Mucosa of rectum (tissue), 2 donors: ENCODE results near the gene MTRF1.
A peak's percentile ranks its signal among the peaks of the same experiment; 100 is the strongest.

Experiments used
- H3K27ac ChIP-seq, 2 donors: one replicate each; pipeline ENCODE4 v1.7.0; 2013; ENCODE audit warnings: inconsistent platforms in 2 of 2, low read depth in 2 of 2, low read length in 2 of 2
- H3K27me3 ChIP-seq, 2 donors: one replicate each; pipeline ENCODE4 v1.7.0; 2013; ENCODE audit warnings: low read length in 2 of 2; ENCODE audit not compliant: control insufficient read depth in 2 of 2, insufficient read depth in 2 of 2
- H3K36me3 ChIP-seq, 2 donors: one replicate each; pipeline ENCODE4 v1.7.0; 2013; ENCODE audit warnings: low read length in 2 of 2; ENCODE audit not compliant: control insufficient read depth in 2 of 2, insufficient read depth in 2 of 2
- H3K4me1 ChIP-seq, 2 donors: one replicate each; pipeline ENCODE4 v1.7.0; 2013; ENCODE audit warnings: low read length in 2 of 2, mild to moderate bottlenecking in 1 of 2; ENCODE audit not compliant: control insufficient read depth in 2 of 2, insufficient read depth in 2 of 2
- H3K4me3 ChIP-seq, 2 donors: one replicate each; pipeline ENCODE4 v1.7.0; 2013; ENCODE audit warnings: low read length in 2 of 2
- H3K9ac ChIP-seq, 2 donors: one replicate each; pipeline ENCODE4 v1.7.0; 2013; ENCODE audit warnings: low read length in 2 of 2, low read depth in 1 of 2, mild to moderate bottlenecking in 1 of 2
- H3K9me3 ChIP-seq, 2 donors: one replicate each; pipeline ENCODE4 v1.7.0; 2013; ENCODE audit warnings: low read length in 2 of 2; ENCODE audit not compliant: control insufficient read depth in 2 of 2
- donor health status: healthy.
- donor health status: Normal muscosa, but diverticular disease.

Gene MTRF1

DNA sequence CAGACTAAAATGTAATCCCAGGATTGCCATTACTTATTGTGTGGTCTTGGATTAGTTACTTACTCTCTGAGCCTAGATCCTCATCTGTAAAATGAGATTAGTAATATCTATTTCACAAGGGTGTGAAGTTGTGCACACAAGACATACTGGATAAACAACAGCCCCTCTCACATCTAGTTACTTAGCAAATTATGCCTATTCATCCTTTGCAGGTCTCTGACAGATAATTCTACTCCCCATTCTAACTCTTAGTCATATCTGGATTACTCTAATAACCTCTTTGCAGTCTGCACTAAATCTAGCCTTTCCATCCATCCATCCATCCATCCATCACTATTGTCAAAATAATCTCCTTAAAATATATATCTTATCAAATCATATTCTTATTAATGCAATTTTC lies 12.4 kb downstream of the MTRF1 start:
- H3K4me3 ChIP-seq: no peak overlapping the region
- peaks cover 30 to 37% of the 10 kb centered on the region in 2 donors for H3K36me3 ChIP-seq

GRCh38 chr13:41246969-41247680 lies 16.3 kb downstream of the MTRF1 start:
- peaks cover 14 to 19% of the 10 kb centered on the region in 2 donors for H3K36me3 ChIP-seq
- no peak overlapping the region for H3K4me3 ChIP-seq
- no peak overlapping the region for H3K27ac ChIP-seq
- H3K9me3 ChIP-seq: no peaks in the 10 kb centered on the region
- no peak overlapping the region for H3K9ac ChIP-seq
- H3K27me3 ChIP-seq: no peaks in the 10 kb centered on the region
- no peaks in the 10 kb centered on the region for H3K4me1 ChIP-seq

More for the DNA sequence above, 12.4 kb downstream of the MTRF1 start:
- Histone ChIP-seq H3K27me3 (no peaks in the 10 kb centered on the region), H3K9me3 (no peaks in the 10 kb centered on the region), H3K27ac (no peak overlapping the region), H3K9ac (no peak overlapping the region), H3K4me1 (no peaks in the 10 kb centered on the region)

DNA sequence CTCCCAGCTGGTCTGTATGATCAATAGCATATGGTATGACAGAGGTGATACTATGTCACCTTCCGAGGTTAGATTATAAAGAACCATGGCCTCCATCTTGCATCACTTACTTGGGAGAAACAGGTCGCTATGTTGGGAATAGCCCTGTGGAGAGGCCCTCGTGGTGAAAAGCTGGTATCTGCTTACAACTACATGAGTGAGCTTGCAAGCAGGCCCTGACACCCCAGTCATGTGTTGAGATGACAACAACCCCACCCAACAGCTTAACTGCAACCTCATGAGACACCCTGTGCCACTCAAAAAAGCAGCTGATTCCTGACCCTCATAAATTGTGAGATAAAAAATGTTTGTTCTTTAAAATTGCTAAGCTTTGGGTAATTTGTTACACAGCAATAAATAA lies 18.8 kb downstream of the MTRF1 start:
- Histone ChIP-seq H3K27me3 (no peaks in the 10 kb centered on the region), H3K9me3 (no peaks in the 10 kb centered on the region), H3K4me3 (no peak overlapping the region), H3K27ac (no peak overlapping the region), H3K4me1 (no peaks in the 10 kb centered on the region), H3K36me3 (peaks cover 3 to 14% of the 10 kb centered on the region in 2 donors), H3K9ac (no peak overlapping the region)

DNA sequence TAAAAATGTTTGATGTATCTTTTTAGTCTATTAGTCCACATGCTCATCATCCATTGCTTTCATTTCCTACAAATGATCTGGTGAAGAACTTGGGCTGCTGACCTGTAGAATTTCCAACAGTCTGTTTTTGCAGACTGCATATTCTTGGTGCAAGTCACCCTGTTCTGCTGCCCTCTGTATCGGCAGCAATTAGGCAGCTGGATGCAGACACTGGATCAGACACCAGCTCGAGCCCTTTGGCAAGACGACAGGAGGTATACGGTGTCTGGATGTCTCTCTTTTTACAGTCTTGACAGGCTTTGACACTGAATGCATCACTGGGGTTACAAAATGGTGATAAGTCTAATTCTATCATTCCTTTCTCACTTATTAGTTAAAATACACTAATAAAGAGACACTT lies 21.8 kb downstream of the MTRF1 start:
- Histone ChIP-seq H3K4me3 (no peak overlapping the region), H3K4me1 (no peaks in the 10 kb centered on the region), H3K27ac (no peak overlapping the region), H3K36me3 (peaks cover 5 to 11% of the 10 kb centered on the region in 2 donors), H3K9me3 (no peaks in the 10 kb centered on the region), H3K9ac (no peak overlapping the region), H3K27me3 (no peaks in the 10 kb centered on the region)

DNA sequence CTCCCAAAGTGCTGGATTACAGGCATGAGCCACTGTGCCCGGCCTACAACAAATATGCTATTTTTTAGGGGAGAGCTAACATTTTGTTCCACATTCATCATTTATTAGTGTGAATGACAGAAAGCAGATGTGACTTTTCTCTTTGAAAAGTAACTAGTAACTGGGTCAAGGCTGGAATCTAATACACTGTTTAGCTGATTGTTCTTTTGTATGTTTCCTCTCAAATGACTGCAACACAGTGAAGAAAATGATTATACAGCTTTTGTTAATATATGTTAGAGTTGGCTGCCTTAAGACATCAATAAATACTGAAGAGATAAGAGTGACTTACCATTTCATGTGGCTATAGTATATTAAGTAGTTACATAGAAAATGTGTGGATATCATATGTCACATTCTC lies 27.0 kb downstream of the MTRF1 start:
- no peak overlapping the region for H3K9ac ChIP-seq
- no peak overlapping the region for H3K4me3 ChIP-seq
- H3K27ac ChIP-seq: no peak overlapping the region
- peaks cover 10 to 11% of the 10 kb centered on the region in 2 donors for H3K36me3 ChIP-seq
- H3K27me3 ChIP-seq: no peaks in the 10 kb centered on the region
- H3K4me1 ChIP-seq: peaks cover 0 to 5% of the 10 kb centered on the region in 2 donors
- H3K9me3 ChIP-seq: no peaks in the 10 kb centered on the region

DNA sequence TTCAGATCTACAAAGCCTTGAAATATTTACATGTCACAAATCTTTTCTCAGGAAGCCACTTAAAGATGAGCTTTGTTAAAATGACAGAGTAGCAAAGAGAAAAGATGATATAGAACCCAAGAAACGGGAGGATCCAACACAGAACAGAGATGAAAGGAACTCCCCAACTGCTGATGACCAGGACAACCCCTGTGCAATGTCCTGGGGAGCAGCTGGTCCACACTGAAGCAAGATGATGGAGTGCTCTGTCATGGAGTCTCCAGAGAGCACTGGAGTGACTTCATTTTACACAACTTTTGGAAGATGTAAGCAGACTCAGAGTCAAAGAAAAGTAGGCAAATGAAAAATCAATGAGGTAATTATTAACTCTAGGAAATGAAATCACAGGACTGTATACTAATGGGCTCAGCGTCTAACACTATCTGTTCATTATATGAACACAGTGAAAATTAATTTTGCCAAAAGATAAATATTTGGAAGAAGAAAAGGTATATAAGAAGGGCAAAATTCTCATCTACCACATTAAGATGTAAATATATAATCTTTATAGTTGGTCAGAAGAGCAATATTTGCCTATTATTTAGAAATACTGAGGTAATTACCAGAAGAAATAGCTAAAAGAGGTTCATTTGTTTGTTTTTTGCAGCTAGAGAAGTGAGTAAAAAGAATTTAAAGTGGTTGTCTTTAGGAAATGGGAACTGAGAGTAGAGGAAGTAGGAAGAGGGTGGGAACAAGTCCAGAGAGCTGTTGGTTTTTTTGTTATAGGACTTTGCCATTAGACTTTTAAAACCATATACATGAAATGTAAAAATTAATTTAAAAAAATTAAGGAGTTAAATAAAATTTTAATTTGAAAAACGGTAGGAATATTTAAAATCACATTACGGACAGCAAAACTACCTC lies 30.5 kb downstream of the MTRF1 start:
- Histone ChIP-seq H3K27ac (no peak overlapping the region), H3K4me1 (peaks cover 0 to 5% of the 10 kb centered on the region in 2 donors), H3K4me3 (no peak overlapping the region), H3K27me3 (no peaks in the 10 kb centered on the region), H3K9ac (no peak overlapping the region), H3K9me3 (no peaks in the 10 kb centered on the region), H3K36me3 (peaks cover 2 to 11% of the 10 kb centered on the region in 2 donors)

DNA sequence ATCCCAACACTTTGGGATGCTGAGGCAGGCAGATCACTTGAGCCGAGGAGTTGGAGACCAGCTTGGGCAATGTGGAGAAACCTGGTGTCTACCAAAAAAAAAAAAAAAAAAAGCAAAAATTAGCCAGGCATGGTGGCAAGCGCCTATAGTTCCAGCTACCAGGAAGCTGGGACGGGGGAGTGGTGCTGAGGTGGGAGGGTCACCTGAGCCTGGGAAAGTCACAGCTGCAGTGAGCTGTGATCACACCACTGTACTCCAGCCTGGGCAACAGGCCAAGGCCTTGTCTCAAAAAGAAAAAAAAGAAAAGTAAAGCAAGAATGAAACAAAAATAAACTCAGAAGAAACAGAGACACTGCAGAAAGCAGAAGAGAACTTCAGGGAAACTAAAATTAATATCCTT lies 31.6 kb downstream of the MTRF1 start:
- no peak overlapping the region for H3K9ac ChIP-seq
- no peaks in the 10 kb centered on the region for H3K9me3 ChIP-seq
- H3K27me3 ChIP-seq: no peaks in the 10 kb centered on the region
- no peak overlapping the region for H3K4me3 ChIP-seq
- peaks cover 2 to 10% of the 10 kb centered on the region in 2 donors for H3K36me3 ChIP-seq
- H3K4me1 ChIP-seq: peaks cover 0 to 5% of the 10 kb centered on the region in 2 donors
- H3K27ac ChIP-seq: peak overlapping the region; percentile 10 to 47

DNA sequence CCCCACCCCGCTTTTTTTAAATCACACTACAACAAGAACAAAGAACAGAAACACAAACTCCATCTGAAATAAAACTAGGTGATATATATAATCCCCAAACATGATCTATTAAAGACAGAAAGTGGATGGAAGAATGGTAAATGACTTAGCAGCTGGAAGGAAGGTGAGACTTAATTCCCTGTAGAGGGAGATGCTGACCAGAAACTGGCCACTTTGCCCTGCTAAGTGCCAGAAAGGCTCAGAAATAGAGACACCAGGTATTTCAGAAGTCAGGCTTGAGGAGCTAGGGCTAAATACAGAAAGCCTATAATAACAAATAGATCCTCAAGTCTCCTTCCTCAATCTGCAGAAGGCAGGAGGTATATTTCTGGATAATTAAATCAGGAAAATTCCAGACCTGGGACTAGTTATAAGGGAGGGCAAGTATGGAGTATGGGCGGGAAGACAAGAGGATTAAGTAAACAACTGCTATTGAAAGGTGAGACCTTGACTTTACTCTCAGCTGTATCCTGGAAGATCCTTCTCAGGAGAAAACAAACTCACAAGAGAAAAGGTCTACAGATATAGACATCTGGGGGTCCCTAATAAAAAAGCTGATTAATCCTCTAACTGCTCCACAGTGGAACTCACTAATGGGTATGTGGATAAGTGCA lies 32.2 kb downstream of the MTRF1 start:
- H3K4me3 ChIP-seq: no peak overlapping the region
- no peak overlapping the region for H3K9ac ChIP-seq
- no peaks in the 10 kb centered on the region for H3K27me3 ChIP-seq
- H3K9me3 ChIP-seq: no peaks in the 10 kb centered on the region
- peaks cover 2 to 6% of the 10 kb centered on the region in 2 donors for H3K36me3 ChIP-seq
- peaks cover 0 to 5% of the 10 kb centered on the region in 2 donors for H3K4me1 ChIP-seq
- H3K27ac ChIP-seq: peak overlapping the region; percentile 10 to 47

- Histone ChIP-seq H3K4me1 (peaks cover 0 to 5% of the 10 kb centered on the region in 2 donors), H3K4me3 (no peak overlapping the region), H3K36me3 (peaks cover 2 to 10% of the 10 kb centered on the region in 2 donors), H3K9ac (no peak overlapping the region), H3K9me3 (no peaks in the 10 kb centered on the region), H3K27ac (no peak overlapping the region), H3K27me3 (no peaks in the 10 kb centered on the region)
Measured at GRCh38 chr13:41229356-41229755, 34.0 kb downstream of the MTRF1 start.
